ENCODE results near the gene SDR9C7. TPM values are rescaled to one million over a fixed set of nuclear protein-coding genes. Genes with fewer than 3 reads are reported as not detected.
"Not testable (repeated sequence)": the region's sequence is repeated elsewhere in the genome, so short reads cannot be mapped to it uniquely, and the experiment has no call there.

SDR9C7 gene
- total RNA-seq, 1 experiment from 2014 or later, result not detected

GRCh38 chr12:56921346-56921745, 12.9 kb downstream of the SDR9C7 start:
- no peaks in the 10 kb centered on the region for H3K36me3 ChIP-seq (ENCODE audit: low read depth, low read length)
- no peak for ATAC-seq
- no peaks in the 10 kb centered on the region for H3K9me3 ChIP-seq (ENCODE audit: low read length)
- TF ChIP-seq CTCF (conservative IDR thresholded peaks at IDR 0.05; ENCODE audit: low read depth, low read length) (no peak), EZH2phosphoT487 (IDR thresholded peaks at IDR 0.05; ENCODE audit: borderline replicate concordance, low read length) (no peak), EZH2 (IDR thresholded peaks at IDR 0.05; ENCODE audit: low read length, unreplicated experiment) (no peak)
- no peak overlapping the region for H3K9ac ChIP-seq (ENCODE audit: low read length)
- BruUV-seq (replicated peaks), result no TSS peak
- ChIA-PET CTCF (no interaction called here), POLR2A (ENCODE audit: unreplicated experiment) (no interaction called here)
- H3F3A ChIP-seq (ENCODE audit: low read length, unreplicated experiment), result no peaks in the 10 kb centered on the region
- H3K9me2 ChIP-seq (replicated peaks; ENCODE audit: low read length), result no peaks in the 10 kb centered on the region
- no peaks in the 10 kb centered on the region for H3K4me1 ChIP-seq (ENCODE audit: insufficient read depth, low read length)
- no peak overlapping the region for H3K4me2 ChIP-seq (ENCODE audit: low read length)
- no peak for DNase-seq
- H3K4me3 ChIP-seq (ENCODE audit: low read length), result no peak overlapping the region
- H3K27ac ChIP-seq (ENCODE audit: low read length), result no peak overlapping the region
- H4K20me1 ChIP-seq (ENCODE audit: low read length), result no peaks in the 10 kb centered on the region
- intact Hi-C loops (cut with micrococcal nuclease), result no loop called here
- no peak overlapping the region for H2AFZ ChIP-seq (ENCODE audit: low read length)
- no peaks in the 10 kb centered on the region for H3K27me3 ChIP-seq (ENCODE audit: low read length)
- H3K79me2 ChIP-seq (ENCODE audit: low read length), result no peaks in the 10 kb centered on the region

GRCh38 chr12:56918139-56918538, 16.1 kb downstream of the SDR9C7 start:
- DNase-seq; H3K9me3 ChIP-seq (ENCODE audit: low read length); H3F3A ChIP-seq (ENCODE audit: low read length, unreplicated experiment); H3K4me2 ChIP-seq (ENCODE audit: low read length); H3K27ac ChIP-seq (ENCODE audit: low read length); POLR2A ChIA-PET (ENCODE audit: unreplicated experiment); H3K36me3 ChIP-seq (ENCODE audit: low read depth, low read length); BruUV-seq (replicated peaks); intact Hi-C loops (cut with micrococcal nuclease); ATAC-seq; H3K9me2 ChIP-seq (replicated peaks; ENCODE audit: low read length); H3K9ac ChIP-seq (ENCODE audit: low read length); H3K27me3 ChIP-seq (ENCODE audit: low read length); CTCF ChIA-PET; H3K79me2 ChIP-seq (ENCODE audit: low read length); H3K4me3 ChIP-seq (ENCODE audit: low read length); H3K4me1 ChIP-seq (ENCODE audit: insufficient read depth, low read length); H2AFZ ChIP-seq (ENCODE audit: low read length); H4K20me1 ChIP-seq (ENCODE audit: low read length): not testable (repeated sequence)

GRCh38 chr12:56916996-56917333, 17.2 kb downstream of the SDR9C7 start:
- DNase-seq (no peak), ATAC-seq (no peak)
- no peak overlapping the region for H2AFZ ChIP-seq (ENCODE audit: low read length)
- intact Hi-C loops (cut with micrococcal nuclease), result no loop called here
- H3K9me3 ChIP-seq (ENCODE audit: low read length), result no peaks in the 10 kb centered on the region
- no peaks in the 10 kb centered on the region for H3K4me1 ChIP-seq (ENCODE audit: insufficient read depth, low read length)
- H3K27me3 ChIP-seq (ENCODE audit: low read length), result no peaks in the 10 kb centered on the region
- POLR2A ChIA-PET (ENCODE audit: unreplicated experiment), result no interaction called here
- BruUV-seq (replicated peaks), result no TSS peak
- H3K36me3 ChIP-seq (ENCODE audit: low read depth, low read length), result no peaks in the 10 kb centered on the region
- TF ChIP-seq CTCF (conservative IDR thresholded peaks at IDR 0.05; ENCODE audit: low read depth, low read length) (no peak), EZH2phosphoT487 (IDR thresholded peaks at IDR 0.05; ENCODE audit: borderline replicate concordance, low read length) (no peak), EZH2 (IDR thresholded peaks at IDR 0.05; ENCODE audit: low read length, unreplicated experiment) (no peak)
- no peaks in the 10 kb centered on the region for H4K20me1 ChIP-seq (ENCODE audit: low read length)
- no peaks in the 10 kb centered on the region for H3F3A ChIP-seq (ENCODE audit: low read length, unreplicated experiment)
- no peak overlapping the region for H3K27ac ChIP-seq (ENCODE audit: low read length)
- no peaks in the 10 kb centered on the region for H3K9me2 ChIP-seq (replicated peaks; ENCODE audit: low read length)
- H3K4me2 ChIP-seq (ENCODE audit: low read length), result no peak overlapping the region
- no peak overlapping the region for H3K9ac ChIP-seq (ENCODE audit: low read length)
- no peak overlapping the region for H3K4me3 ChIP-seq (ENCODE audit: low read length)
- no peaks in the 10 kb centered on the region for H3K79me2 ChIP-seq (ENCODE audit: low read length)
- CTCF ChIA-PET, result no interaction called here
